Measurements from ENCODE around the gene AKNA. TPM values are rescaled to one million over a fixed set of nuclear protein-coding genes. Genes with fewer than 3 reads are reported as not detected.

The AKNA gene
- total and polyA plus RNA-seq, 2 donors (not counting 1 experiment from before 2014, with no cell fraction given), result 178 to 407 TPM

DNA sequence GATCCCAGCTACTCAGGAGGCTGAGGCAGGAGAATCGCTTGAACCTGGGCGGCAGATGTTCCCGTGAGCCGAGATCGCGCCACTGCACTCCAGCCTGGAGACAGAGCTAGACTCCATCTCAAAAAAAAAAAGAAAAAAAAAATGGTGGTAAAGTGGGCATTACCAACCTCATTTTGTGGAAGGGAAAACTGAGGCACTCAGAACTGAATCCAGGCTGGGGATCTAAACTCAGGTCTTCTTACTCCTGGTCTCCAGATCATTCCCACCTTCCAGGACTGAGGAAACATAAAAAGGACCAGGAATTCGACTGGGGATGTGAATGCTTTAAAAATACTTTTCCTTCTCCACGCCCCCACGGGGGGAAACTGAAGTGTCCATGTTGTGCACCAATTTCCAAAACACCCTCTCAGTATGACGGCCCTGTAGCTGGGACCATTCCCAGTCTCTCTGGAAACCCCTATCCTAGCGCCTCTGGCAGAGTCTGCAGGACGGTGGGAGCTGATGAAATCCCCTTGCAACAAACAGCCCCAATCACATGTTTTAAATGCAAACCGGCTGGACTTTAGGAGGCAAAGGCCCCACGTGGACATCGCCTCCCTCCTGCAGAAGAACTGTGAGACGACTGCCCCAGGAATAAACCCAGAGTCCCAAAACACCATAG, 8.9 kb upstream of the AKNA start:
- no peaks in the 10 kb centered on the region for H3K9me3 Mint-ChIP-seq (ENCODE audit: insufficient read depth)
- intact Hi-C loops (cut with micrococcal nuclease), result loop anchor here (5.0 kb wide), 1 partner anchor 34 kb away; no protein-coding TSS in a partner anchor
- H3K4me1 Mint-ChIP-seq, result peaks cover 55% of the 10 kb centered on the region
- ATAC-seq (ENCODE audit: low read depth), result no peak
- H3K79me2 ChIP-seq (ENCODE audit: control insufficient read depth, insufficient read depth, low read length), result peaks cover 59% of the 10 kb centered on the region
- no peaks in the 10 kb centered on the region for H3K27me3 Mint-ChIP-seq
- ChIA-PET CTCF (interaction anchor here (0.7 to 3.7 kb wide), 12 partner anchors 9 to 618 kb away, joined by 3 to 19 read pairs (median 4); partner anchors contain the start of genes AKNA and ATP6V1G1), POLR2A (interaction anchor here (0.7 to 5.0 kb wide), 8 partner anchors 8 to 86 kb away, joined by 3 to 45 read pairs (median 12); partner anchors contain the start of gene AKNA)
- DNase-seq, result peak; percentile 17
- H4K20me1 ChIP-seq (ENCODE audit: control insufficient read depth, insufficient read depth, low read length, poor library complexity, severe bottlenecking), result peaks cover 36% of the 10 kb centered on the region
- H3K9me3 ChIP-seq (ENCODE audit: control extremely low read depth in 1 of 3, control insufficient read depth in 2 of 3, insufficient read depth in 1 of 3, low read length in 2 of 3), result no peaks in the 10 kb centered on the region
- H3K27ac Mint-ChIP-seq, result peak overlapping the region; percentile 94
- peak overlapping the region; percentile 99 for H3K27ac ChIP-seq (ENCODE audit: low read length in 2 of 2)
- H3K4me3 Mint-ChIP-seq, result peak overlapping the region; percentile 93
- WGBS (ENCODE audit: insufficient coverage), result 81% methylated on average over 8 of the region's 16 CpGs
- H3K4me1 ChIP-seq (ENCODE audit: control insufficient read depth in 2 of 2, insufficient read depth in 2 of 2, low read length in 2 of 2), result peaks cover 55 to 67% of the 10 kb centered on the region in 2 donors
- peaks cover 0 to 35% of the 10 kb centered on the region in 2 experiments for H3K36me3 ChIP-seq (replicated peaks in 1 of 2; ENCODE audit: control extremely low read depth in 1 of 2, control insufficient read depth in 1 of 2, extremely low read depth in 1 of 2, insufficient read depth in 2 of 2, low read length in 1 of 2)
- H3K27me3 ChIP-seq (replicated peaks in 1 of 4; ENCODE audit: control extremely low read depth in 1 of 4, control insufficient read depth in 3 of 4, insufficient read depth in 4 of 4, low read length in 3 of 4), result no peaks in the 10 kb centered on the region
- H3K4me3 ChIP-seq (ENCODE audit: control extremely low read depth in 1 of 5, extremely low read depth in 1 of 5, insufficient read depth in 1 of 5, low read depth in 2 of 5, low read length in 4 of 5), result peak overlapping the region; percentile 53 to 99 (median 93)
- TF ChIP-seq EZH2 (IDR thresholded peaks at IDR 0.05; ENCODE audit: borderline replicate concordance, insufficient read depth, low read depth, low read length, poor library complexity, severe bottlenecking), result no peak
- TF ChIP-seq, protein P1, sequence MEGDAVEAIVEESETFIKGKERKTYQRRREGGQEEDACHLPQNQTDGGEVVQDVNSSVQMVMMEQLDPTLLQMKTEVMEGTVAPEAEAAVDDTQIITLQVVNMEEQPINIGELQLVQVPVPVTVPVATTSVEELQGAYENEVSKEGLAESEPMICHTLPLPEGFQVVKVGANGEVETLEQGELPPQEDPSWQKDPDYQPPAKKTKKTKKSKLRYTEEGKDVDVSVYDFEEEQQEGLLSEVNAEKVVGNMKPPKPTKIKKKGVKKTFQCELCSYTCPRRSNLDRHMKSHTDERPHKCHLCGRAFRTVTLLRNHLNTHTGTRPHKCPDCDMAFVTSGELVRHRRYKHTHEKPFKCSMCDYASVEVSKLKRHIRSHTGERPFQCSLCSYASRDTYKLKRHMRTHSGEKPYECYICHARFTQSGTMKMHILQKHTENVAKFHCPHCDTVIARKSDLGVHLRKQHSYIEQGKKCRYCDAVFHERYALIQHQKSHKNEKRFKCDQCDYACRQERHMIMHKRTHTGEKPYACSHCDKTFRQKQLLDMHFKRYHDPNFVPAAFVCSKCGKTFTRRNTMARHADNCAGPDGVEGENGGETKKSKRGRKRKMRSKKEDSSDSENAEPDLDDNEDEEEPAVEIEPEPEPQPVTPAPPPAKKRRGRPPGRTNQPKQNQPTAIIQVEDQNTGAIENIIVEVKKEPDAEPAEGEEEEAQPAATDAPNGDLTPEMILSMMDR (IDR thresholded peaks at IDR 0.05), result no peak
- H3K9ac ChIP-seq (ENCODE audit: low read length), result peak overlapping the region; percentile 92
- peak overlapping the region; percentile 77 for H3K4me2 ChIP-seq (replicated peaks; ENCODE audit: low read depth, low read length, poor library complexity, severe bottlenecking)
- H2AFZ ChIP-seq (ENCODE audit: insufficient read depth, low read depth, low read length, poor library complexity, severe bottlenecking), result no peak overlapping the region

DNA sequence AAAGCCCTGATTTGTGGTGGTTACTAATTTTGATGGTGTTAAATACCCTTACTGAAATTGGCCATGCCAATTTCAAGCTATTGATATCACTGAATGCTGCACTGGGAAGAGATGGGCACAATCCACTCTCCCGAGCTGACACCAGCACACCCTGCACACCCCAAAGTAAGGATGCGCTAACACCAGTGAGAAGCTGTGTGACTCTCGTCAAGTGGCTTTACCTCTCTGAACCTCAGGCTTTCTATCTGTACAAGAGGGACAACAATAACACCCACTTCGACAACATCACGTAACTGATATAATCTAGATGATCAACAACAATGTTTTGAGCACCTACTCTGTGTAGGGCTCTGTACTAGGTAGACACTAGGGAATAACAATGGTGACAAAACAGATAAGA, 8.0 kb upstream of the AKNA start:
- DNase-seq (peak; percentile 13), ATAC-seq (ENCODE audit: low read depth) (no peak)
- peaks cover 0 to 39% of the 10 kb centered on the region in 2 experiments for H3K36me3 ChIP-seq (replicated peaks in 1 of 2; ENCODE audit: control extremely low read depth in 1 of 2, control insufficient read depth in 1 of 2, extremely low read depth in 1 of 2, insufficient read depth in 2 of 2, low read length in 1 of 2)
- peak overlapping the region; percentile 55 for H3K4me2 ChIP-seq (replicated peaks; ENCODE audit: low read depth, low read length, poor library complexity, severe bottlenecking)
- no CpG with 5 or more reads among the region's 5 CpGs for WGBS (ENCODE audit: insufficient coverage)
- no peaks in the 10 kb centered on the region for H3K9me3 ChIP-seq (ENCODE audit: control extremely low read depth in 1 of 3, control insufficient read depth in 2 of 3, insufficient read depth in 1 of 3, low read length in 2 of 3)
- Mint-ChIP-seq H3K27ac (peak overlapping the region; percentile 80), H3K4me1 (peaks cover 62% of the 10 kb centered on the region), H3K4me3 (peak overlapping the region; percentile 68), H3K27me3 (no peaks in the 10 kb centered on the region), H3K9me3 (ENCODE audit: insufficient read depth) (no peaks in the 10 kb centered on the region)
- H2AFZ ChIP-seq (ENCODE audit: insufficient read depth, low read depth, low read length, poor library complexity, severe bottlenecking), result no peak overlapping the region
- peaks cover 68% of the 10 kb centered on the region for H3K79me2 ChIP-seq (ENCODE audit: control insufficient read depth, insufficient read depth, low read length)
- ChIA-PET CTCF (interaction anchor here (0.7 to 3.7 kb wide), 12 partner anchors 10 to 258 kb away, joined by 3 to 11 read pairs (median 4); partner anchors contain the start of gene ATP6V1G1), POLR2A (interaction anchor here (0.7 to 5.0 kb wide), 7 partner anchors 8 to 197 kb away, joined by 3 to 45 read pairs (median 6); partner anchors contain the start of gene AKNA)
- H3K4me3 ChIP-seq (ENCODE audit: control extremely low read depth in 1 of 5, extremely low read depth in 1 of 5, insufficient read depth in 1 of 5, low read depth in 2 of 5, low read length in 4 of 5), result no peak overlapping the region
- peak overlapping the region in 1 of 2 donors; percentile 99 for H3K27ac ChIP-seq (ENCODE audit: low read length in 2 of 2)
- H3K4me1 ChIP-seq (ENCODE audit: control insufficient read depth in 2 of 2, insufficient read depth in 2 of 2, low read length in 2 of 2), result peaks cover 64 to 76% of the 10 kb centered on the region in 2 donors
- H3K9ac ChIP-seq (ENCODE audit: low read length), result no peak overlapping the region
- H4K20me1 ChIP-seq (ENCODE audit: control insufficient read depth, insufficient read depth, low read length, poor library complexity, severe bottlenecking), result peaks cover 43% of the 10 kb centered on the region
- TF ChIP-seq, protein P1 (IDR thresholded peaks at IDR 0.05), result no peak
- no peak for TF ChIP-seq EZH2 (IDR thresholded peaks at IDR 0.05; ENCODE audit: borderline replicate concordance, insufficient read depth, low read depth, low read length, poor library complexity, severe bottlenecking)
- no peaks in the 10 kb centered on the region for H3K27me3 ChIP-seq (replicated peaks in 1 of 4; ENCODE audit: control extremely low read depth in 1 of 4, control insufficient read depth in 3 of 4, insufficient read depth in 4 of 4, low read length in 3 of 4)
- intact Hi-C loops (cut with micrococcal nuclease), result loop anchor here (5.0 kb wide), 1 partner anchor 33 kb away; no protein-coding TSS in a partner anchor
